ENCODE measurements around the gene AJM1.

The AJM1 gene

DNA sequence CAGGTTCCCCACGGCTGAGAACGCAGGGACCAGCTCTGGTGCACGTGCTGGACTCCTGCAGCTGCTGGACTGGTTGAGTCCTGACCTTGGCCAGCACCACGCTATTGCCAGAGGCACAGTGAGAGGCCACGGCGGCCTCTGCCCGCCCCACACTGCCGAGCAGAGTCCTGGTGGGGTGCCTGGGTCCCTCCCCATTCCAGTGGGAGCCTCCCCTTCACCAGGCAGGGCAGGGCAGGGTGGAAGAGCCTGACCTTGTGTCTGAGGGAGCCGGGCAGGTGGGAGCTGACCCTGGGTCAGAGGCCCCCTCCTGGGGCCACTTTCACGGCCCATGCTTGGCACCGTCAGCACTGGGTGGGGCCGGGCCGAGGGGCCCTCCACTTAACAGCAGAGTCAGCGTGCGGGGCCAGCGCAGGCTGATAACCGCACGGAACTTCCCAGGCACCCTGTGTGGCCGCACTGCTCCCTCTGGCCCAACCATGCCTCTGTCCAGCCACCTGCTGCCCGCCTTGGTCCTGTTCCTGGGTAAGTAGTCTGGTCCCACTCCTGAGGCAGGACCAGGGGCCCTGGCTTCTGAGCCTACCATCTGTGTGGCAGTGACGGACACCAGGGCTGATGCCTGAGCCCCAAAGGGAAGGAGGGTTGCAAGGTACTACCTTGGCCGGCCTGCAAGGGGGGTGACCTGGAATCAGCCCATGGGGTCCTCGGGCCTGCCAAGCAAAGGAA is 9.8 kb downstream of the AJM1 start, which contains the start of gene MAMDC4:
TSS of gene MAMDC4 (plus strand) at position 406 of the 723 bp plus-strand sequence. CDS start at position 477, 71 bp downstream.
- no peak within 1 kb of the TSS for H3K27ac ChIP-seq (ENCODE audit: low read depth, low read length)

DNA sequence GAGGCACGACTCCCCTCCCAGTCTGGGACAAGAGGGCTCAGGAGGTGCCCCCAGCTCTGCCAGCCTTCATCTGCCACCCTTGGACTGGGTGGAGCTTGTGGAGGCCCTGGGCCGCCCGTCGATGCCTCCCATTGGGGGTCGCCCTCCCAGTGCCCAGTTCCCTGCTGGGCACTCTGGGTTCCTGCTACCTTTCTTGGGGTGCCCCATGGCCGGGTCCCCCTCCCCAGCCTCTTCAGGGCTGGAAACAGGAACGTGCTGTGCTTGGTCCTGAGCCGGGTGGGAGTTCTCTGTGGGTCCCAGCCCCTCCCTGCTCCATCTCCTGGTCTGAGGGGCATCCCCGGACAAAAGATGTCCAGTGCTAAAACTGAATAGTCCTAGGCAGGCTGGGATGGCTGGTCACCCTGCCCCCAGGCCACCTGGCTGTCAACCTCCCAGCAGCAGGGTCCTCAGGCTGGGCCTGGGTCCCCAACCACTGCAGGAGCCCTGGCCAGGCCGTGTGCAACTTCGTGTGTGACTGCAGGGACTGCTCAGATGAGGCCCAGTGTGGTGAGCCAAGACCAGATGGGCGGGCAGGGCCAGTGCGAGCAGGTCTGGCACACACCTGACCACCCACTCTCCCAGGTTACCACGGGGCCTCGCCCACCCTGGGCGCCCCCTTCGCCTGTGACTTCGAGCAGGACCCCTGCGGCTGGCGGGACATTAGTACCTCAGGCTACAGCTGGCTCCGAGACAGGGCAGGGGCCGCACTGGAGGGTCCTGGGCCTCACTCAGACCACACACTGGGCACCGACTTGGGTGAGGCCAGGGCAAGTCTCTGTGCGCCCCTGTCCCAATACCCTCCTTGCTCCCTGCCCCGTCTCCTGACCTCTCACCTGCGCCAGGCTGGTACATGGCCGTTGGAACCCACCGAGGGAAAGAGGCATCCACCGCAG is 10.7 kb downstream of the AJM1 start:
- Histone ChIP-seq H3K27ac (ENCODE audit: low read depth, low read length) (no peak overlapping the region), H3K36me3 (ENCODE audit: control insufficient read depth, low read length) (peaks cover 21% of the 10 kb centered on the region; the same call in 1 of the 2 replicates), H4K20me1 (ENCODE audit: control insufficient read depth, insufficient read depth, low read depth, low read length) (peaks cover 6% of the 10 kb centered on the region; the same call in 1 of the 2 replicates), H3K4me1 (ENCODE audit: control insufficient read depth, low read length) (peaks cover 14% of the 10 kb centered on the region), H3K27me3 (ENCODE audit: control insufficient read depth, low read length) (no peaks in the 10 kb centered on the region), H3K9me2 (replicated peaks; ENCODE audit: control insufficient read depth, low read length) (no peaks in the 10 kb centered on the region), H3K79me2 (ENCODE audit: control insufficient read depth, low read length) (peaks cover 12% of the 10 kb centered on the region), H3F3A (ENCODE audit: control insufficient read depth, insufficient read depth) (no peaks in the 10 kb centered on the region; the same call in 1 of the 2 replicates), H3K9me3 (ENCODE audit: control insufficient read depth, insufficient read depth, low read length) (no peaks in the 10 kb centered on the region), H3K4me2 (ENCODE audit: low read length) (no peak overlapping the region), H3K4me3 (ENCODE audit: low read length) (no peak overlapping the region)
- TF ChIP-seq, protein P1, sequence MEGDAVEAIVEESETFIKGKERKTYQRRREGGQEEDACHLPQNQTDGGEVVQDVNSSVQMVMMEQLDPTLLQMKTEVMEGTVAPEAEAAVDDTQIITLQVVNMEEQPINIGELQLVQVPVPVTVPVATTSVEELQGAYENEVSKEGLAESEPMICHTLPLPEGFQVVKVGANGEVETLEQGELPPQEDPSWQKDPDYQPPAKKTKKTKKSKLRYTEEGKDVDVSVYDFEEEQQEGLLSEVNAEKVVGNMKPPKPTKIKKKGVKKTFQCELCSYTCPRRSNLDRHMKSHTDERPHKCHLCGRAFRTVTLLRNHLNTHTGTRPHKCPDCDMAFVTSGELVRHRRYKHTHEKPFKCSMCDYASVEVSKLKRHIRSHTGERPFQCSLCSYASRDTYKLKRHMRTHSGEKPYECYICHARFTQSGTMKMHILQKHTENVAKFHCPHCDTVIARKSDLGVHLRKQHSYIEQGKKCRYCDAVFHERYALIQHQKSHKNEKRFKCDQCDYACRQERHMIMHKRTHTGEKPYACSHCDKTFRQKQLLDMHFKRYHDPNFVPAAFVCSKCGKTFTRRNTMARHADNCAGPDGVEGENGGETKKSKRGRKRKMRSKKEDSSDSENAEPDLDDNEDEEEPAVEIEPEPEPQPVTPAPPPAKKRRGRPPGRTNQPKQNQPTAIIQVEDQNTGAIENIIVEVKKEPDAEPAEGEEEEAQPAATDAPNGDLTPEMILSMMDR (IDR thresholded peaks at IDR 0.05; ENCODE audit: low read depth, low read length, poor library complexity, severe bottlenecking): no peak
- TF ChIP-seq EZH2phosphoT487 (IDR thresholded peaks at IDR 0.05; ENCODE audit: borderline replicate concordance, low read length): no peak

More for the DNA sequence above, 9.8 kb downstream of the AJM1 start, which contains the start of gene MAMDC4:
- Histone ChIP-seq H3F3A (ENCODE audit: control insufficient read depth, insufficient read depth) (no peaks in the 10 kb centered on the region; the same call in 1 of the 2 replicates), H3K36me3 (ENCODE audit: control insufficient read depth, low read length) (peaks cover 21% of the 10 kb centered on the region; the same call in 1 of the 2 replicates), H4K20me1 (ENCODE audit: control insufficient read depth, insufficient read depth, low read depth, low read length) (peaks cover 6% of the 10 kb centered on the region; the same call in 1 of the 2 replicates), H3K9me2 (replicated peaks; ENCODE audit: control insufficient read depth, low read length) (no peaks in the 10 kb centered on the region), H3K79me2 (ENCODE audit: control insufficient read depth, low read length) (peaks cover 13% of the 10 kb centered on the region), H3K4me1 (ENCODE audit: control insufficient read depth, low read length) (peaks cover 21% of the 10 kb centered on the region), H3K4me3 (ENCODE audit: low read length) (no peak within 1 kb of the TSS), H3K9me3 (ENCODE audit: control insufficient read depth, insufficient read depth, low read length) (no peaks in the 10 kb centered on the region), H3K4me2 (ENCODE audit: low read length) (no peak within 1 kb of the TSS), H3K27me3 (ENCODE audit: control insufficient read depth, low read length) (no peaks in the 10 kb centered on the region)
- TF ChIP-seq EZH2phosphoT487 (IDR thresholded peaks at IDR 0.05; ENCODE audit: borderline replicate concordance, low read length): no peak
- TF ChIP-seq, protein P1 (IDR thresholded peaks at IDR 0.05; ENCODE audit: low read depth, low read length, poor library complexity, severe bottlenecking): no peak

DNA sequence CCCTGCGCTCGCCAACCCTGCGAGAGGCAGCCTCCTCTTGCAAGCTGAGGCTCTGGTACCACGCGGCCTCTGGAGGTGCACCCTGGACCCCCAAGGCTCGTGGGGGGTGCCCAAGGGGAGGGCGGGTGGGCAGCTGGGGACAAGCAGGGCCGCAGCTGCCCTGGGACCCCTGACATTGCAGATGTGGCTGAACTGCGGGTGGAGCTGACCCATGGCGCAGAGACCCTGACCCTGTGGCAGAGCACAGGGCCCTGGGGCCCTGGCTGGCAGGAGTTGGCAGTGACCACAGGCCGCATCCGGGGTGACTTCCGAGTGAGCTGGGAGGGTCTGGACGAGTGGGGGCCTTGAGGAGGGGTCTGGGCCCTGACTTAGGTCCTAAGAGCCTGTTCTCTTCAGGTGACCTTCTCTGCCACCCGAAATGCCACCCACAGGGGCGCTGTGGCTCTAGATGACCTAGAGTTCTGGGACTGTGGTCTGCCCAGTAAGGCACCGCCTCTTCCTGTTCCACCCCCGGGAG is 11.4 kb downstream of the AJM1 start:
- Histone ChIP-seq H3F3A (ENCODE audit: control insufficient read depth, insufficient read depth) (no peaks in the 10 kb centered on the region), H3K27ac (ENCODE audit: low read depth, low read length) (no peak overlapping the region), H3K9me3 (ENCODE audit: control insufficient read depth, insufficient read depth, low read length) (no peaks in the 10 kb centered on the region), H3K36me3 (ENCODE audit: control insufficient read depth, low read length) (peaks cover 21% of the 10 kb centered on the region; the same call in 1 of the 2 replicates), H3K27me3 (ENCODE audit: control insufficient read depth, low read length) (no peaks in the 10 kb centered on the region), H3K4me2 (ENCODE audit: low read length) (no peak overlapping the region), H3K79me2 (ENCODE audit: control insufficient read depth, low read length) (peaks cover 4% of the 10 kb centered on the region), H3K9me2 (replicated peaks; ENCODE audit: control insufficient read depth, low read length) (no peaks in the 10 kb centered on the region), H3K4me3 (ENCODE audit: low read length) (no peak overlapping the region), H4K20me1 (ENCODE audit: control insufficient read depth, insufficient read depth, low read depth, low read length) (peaks cover 6% of the 10 kb centered on the region; the same call in 1 of the 2 replicates), H3K4me1 (ENCODE audit: control insufficient read depth, low read length) (peaks cover 11% of the 10 kb centered on the region)
- TF ChIP-seq, protein P1 (IDR thresholded peaks at IDR 0.05; ENCODE audit: low read depth, low read length, poor library complexity, severe bottlenecking): peak; percentile 47
- no peak for TF ChIP-seq EZH2phosphoT487 (IDR thresholded peaks at IDR 0.05; ENCODE audit: borderline replicate concordance, low read length)
